Activated CD8-positive, alpha-beta memory T cell treated with anti-CD3 and anti-CD28 coated beads, Interleukin-2, amount 50 U/mL, for 1 hour (primary cell): ENCODE data around the gene UBE2K.
"Not testable (repeated sequence)": the region's sequence is repeated elsewhere in the genome, so short reads cannot be mapped to it uniquely, and the experiment has no call there.

Experiments used
- DNase-seq: peaks from one replicate; pipeline ENCODE4 v3.0.0-alpha.2; 2020; ENCODE audit errors: extremely low read depth

UBE2K gene

DNA sequence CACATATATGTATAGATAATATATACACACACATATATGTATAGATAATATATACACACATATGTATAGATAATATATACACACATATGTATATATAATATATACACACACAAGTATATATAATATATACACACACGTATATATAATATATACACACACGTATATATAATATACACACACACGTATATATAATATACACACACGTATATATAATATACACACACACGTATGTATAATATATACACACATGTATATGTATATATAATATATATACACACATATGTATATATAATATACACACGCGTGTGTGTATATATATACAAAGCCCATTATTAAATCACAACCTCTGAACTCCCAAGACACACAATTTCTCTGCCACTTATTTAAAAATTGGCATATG, 8.0 kb upstream of the UBE2K start:
- no peak for DNase-seq

DNA sequence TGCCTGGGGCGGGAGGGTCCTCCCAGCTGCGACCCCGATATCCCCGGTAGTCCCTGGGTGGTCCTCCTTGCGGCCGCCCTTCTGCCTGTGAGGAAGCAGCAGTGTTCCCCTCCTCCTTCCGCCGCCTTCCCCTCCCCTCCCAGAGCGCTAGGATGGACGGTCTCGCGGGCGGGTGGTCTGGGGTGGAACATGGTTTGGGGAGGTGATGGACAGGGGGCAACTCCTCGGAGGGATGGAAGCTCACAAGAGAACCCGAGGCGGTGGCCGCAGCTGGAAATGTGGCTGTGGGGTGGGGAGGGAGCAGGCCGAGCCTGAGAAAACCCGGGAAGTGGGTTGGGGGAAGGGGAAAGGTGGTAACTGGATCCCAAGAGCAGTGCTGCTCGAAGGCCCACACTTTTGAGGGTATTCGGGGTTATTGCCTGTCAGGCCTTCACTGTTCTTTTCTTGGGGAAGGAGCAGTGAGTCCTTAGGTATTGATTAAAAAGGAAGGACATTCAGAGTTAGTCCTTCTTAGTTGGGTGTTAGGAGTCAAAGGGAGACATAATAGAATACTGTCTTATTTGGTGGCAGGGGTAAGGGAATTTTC, 581 bp downstream of the UBE2K start:
- no peak for DNase-seq

DNA sequence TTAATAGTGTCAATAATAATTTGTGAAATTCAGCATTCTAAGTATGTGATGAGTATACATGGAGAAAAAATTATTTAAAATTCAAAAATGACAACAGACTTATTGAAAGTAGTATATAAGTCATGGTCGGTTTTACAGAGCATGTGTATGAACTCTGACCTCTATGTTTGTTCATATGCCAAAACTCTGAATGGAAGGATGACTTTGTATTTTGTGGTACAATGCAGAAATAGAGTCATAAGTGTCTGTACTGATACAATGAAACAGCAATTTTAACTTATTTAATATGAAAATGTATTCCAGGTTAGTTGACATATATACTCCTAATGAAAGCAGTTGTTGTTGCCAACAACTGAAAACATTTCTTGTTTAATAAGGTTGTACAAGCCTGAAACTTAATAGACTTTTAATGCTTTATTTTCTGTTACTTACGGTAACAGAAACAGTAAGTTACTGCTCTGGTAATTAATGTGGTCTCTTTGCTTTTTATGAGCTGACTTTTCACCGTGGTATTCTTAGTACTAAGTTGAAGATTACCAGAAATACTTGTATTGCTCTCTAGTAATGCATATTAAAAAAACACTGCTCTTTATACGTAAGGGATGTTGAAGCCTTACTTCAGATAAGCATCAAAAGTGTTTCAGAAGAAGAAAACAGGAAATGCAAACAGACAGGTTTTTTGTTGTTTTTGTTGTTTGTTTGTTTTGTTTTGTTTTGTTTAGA, 1.9 kb downstream of the UBE2K start:
- DNase-seq: no peak

GRCh38 chr4:39700554-39700953, 2.6 kb downstream of the UBE2K start:
- DNase-seq: no peak

GRCh38 chr4:39702716-39703115, 4.8 kb downstream of the UBE2K start:
- no peak for DNase-seq

DNA sequence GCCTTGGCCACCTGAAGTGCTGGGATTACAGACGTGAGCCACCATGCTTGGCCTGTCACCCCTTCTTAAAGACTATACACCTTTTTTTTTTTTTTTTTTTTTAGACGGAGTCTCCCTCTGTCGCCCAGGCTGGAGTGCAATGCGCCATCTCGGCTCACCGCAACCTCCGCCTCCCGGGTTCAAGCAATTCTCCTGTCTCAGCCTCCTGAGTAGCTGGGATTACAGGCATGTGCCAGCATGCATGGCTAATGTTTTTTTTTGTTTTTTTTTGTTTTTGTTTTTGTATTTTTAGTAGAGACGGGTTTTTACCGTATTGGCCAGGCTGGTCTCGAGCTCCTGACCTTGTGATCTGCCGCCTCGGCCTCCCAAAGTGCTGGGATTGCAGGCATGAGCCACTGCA, 6.9 kb downstream of the UBE2K start:
- DNase-seq: not testable (repeated sequence)

GRCh38 chr4:39706334-39706733, 8.4 kb downstream of the UBE2K start:
- DNase-seq: no peak

- DNase-seq: no peak
Observed at GRCh38 chr4:39706741-39707511, 9.0 kb downstream of the UBE2K start.

DNA sequence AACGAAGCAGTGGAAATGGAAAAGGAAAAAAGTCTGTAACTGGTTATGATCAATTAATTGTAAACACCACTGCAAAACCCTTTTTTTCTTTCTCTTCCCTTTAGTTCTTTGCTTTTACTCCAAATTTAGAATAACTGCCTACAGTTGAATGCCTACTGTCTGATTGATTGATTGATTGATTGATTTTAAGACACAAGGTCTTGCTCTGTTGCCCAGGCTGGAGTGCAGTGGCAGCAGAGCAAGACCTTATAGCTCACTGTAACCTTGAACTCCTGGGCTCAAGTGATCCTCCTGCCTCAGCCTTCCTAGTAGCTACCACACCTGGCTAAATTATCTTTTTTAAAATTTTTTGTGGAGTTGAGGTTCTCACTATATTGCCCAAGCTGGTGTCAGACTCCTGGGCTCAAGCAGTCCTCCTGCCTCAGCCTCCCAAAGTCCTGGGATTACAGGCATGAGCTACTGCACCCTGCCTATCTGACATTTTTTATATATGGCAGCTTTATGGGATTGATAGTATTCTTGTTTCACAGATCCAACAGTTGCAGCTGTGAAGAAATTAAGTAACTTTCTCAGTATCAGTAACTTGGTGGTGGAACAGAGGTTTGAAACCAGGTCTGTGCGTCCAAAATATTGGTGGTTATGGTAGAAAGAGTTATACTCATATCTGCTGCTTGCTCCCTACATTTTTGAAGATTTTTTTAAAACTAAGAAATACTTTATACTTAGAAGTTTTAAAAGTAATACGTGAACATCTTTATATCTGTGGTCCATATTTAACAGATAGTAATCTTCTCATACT, 12.4 kb downstream of the UBE2K start:
- DNase-seq: no peak

DNA sequence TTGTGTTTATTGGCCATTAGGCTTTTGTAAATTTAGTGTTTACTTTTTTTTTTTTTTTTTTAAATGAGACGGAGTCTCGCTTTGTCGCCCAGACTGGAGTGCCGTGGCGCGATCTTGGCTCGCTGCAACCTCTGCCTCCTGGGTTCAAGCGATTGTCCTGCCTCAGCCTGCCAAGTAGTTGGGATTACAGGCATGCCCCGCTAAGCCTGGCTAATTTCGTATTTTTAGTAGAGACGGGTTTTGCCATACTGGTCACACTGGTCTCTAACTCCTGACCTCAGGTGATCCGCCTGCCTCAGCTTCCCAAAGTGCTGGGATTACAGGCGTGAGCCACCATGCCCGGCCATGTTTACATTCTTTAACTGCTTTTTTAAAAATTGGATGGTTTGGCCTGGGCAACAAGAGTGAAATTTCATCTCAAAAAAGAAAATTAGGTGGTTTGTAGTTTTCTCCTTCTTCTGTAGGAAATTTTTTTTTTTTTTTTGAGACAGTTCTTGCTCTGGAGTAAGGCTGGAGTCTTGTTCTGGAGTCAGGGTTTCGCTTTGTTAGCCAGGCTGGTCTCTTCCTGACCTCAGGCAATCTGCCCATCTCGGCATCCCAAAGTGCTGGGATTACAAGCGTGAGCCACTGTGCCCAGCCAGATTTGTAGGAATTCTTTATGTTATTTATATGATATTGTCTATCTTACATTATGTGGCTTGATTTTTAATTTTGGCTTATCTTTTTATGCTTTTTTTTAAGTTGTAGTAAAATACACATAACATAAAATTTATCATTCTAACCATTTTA, 15.1 kb downstream of the UBE2K start:
- no peak for DNase-seq

DNA sequence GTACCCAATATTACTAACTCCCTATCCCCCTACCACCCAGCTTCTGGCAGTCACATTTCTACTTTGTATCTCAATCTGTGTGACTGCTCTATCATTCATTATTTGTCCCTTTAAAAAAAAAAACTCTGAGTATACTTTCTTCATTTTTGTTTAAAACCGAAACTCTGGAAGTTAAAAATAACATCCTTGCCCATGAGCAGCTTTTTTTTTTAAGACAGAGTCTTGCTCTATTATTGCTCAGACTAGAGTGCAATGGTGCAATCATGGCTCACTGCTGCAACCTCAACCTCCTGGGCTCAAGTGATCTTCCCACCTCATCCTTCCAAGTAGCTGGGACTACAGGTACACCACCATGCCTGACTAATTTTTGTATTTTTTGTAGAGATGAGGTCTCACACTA, 15.8 kb downstream of the UBE2K start:
- DNase-seq: no peak

DNA sequence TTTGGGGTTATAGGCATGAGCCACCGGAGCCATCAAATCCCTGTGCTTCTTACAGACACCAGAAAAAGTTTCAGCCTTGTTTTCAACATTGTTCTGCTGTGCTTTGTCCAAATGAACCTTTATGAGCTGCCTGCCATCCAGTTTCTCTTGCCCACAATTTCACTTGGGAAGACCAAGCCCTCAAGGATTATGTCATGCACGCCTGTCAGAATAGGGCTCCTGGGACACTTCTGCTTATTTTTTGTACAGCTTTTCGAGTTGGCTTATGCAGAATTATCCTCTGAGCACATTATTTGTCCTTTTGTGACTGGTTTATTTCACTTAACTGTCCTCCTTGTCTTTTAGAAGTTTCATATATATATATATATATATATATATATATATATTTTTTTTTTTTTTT, 16.2 kb downstream of the UBE2K start:
- no peak for DNase-seq

GRCh38 chr4:39715788-39716187, 17.9 kb downstream of the UBE2K start:
- DNase-seq: no peak

GRCh38 chr4:39716356-39716755, 18.4 kb downstream of the UBE2K start:
- no peak for DNase-seq

- DNase-seq: not testable (repeated sequence)
Observed at GRCh38 chr4:39717743-39718142, 19.8 kb downstream of the UBE2K start.

DNA sequence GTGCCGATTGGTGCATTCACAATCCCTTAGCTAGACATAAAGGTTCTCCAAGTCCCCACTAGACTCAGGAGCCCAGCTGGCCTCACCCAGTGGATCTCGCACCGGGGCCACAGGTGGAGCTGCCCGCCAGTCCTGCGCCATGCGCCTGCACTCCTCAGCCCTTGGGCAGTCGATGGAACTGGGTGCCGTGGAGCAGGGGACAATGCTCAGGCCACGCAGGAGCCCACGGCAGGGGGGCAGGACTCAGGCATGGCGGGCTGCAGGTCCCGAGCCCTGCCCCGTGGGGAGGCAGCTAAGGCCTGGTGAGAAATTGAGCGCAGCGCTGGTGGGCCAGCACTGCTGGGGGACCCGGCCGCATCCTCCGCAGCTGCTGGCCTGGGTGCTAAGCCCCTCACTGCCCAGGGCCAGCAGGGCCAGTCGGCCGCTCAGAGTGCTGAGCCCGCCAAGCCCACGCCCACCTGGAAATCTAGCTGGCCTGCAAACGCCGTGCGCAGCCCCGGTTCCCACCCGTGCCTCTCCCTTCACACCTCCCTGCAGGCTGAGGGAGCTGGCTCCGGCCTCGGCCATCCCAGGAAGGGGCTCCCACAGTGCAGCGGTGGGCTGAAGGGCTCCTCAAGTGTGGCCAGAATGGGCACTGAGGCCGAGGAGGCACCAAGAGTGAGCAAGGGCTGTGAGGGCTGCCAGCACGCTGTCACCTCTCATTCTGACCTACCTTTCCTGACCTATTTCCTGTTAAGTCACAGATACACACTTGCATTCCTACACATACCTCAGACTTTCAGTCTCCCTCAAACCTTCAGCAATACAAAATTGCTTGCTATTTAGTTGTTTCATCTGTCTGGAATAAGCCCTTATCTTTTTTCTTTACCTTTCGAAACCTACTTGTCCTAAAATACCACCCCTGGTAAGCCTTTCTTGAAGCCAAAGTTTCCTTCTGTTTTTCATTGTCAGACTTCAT, 20.7 kb downstream of the UBE2K start:
- no peak for DNase-seq

DNA sequence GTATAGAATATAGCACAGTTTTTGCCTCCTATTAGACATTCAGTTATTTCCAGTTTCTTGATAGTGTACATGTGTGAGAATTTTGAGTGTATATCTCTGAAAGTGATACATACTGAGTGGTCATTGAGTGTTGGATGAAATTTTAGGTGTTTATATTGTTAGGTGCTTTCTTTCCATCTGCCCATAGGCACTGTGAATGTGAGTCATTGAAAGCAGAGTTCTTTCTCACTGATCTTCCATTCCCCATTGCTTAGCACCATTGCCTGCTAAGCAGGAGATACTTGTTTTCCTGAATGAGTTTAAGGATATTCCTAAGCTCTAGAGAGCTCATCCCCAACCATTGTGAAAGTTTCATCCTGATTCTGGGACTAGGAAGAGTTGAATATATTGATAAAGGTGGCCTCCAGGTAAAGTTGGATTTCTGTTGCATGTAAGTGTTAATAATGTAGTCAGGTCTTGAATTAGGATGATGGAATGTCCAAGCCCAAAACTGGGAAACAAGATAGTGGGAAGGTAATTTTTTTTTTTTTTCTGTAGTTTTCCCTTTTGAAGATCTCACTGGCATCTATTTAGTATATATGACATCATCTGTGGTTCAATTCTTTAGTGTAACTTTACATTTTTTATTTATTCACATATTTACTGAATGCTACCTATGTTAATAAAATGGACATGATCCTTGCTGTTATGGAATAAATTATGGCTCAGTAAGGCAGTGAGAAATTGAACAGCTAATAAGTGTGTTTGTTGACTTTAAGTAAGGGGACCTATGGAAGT, 22.1 kb downstream of the UBE2K start:
- DNase-seq: no peak

DNA sequence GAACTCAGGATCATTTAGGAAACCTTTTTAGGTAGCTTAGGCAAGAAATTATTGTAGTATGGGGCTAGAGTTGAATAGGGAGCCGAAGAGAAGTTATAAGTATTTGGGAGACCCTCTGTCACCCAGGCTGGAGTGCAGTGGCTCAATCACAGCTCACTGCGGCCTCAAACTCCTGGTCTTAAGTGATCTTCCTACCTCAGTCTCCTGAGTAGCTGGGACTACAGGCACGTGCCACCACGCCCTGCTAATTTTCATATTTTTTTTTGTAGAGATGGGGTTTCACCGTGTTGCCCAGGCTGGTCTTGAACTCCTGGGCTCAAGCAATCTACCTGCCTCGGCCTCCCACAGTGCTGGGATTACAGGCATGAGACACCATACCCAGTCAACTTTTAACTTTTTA, 23.3 kb downstream of the UBE2K start:
- not testable (repeated sequence) for DNase-seq

DNA sequence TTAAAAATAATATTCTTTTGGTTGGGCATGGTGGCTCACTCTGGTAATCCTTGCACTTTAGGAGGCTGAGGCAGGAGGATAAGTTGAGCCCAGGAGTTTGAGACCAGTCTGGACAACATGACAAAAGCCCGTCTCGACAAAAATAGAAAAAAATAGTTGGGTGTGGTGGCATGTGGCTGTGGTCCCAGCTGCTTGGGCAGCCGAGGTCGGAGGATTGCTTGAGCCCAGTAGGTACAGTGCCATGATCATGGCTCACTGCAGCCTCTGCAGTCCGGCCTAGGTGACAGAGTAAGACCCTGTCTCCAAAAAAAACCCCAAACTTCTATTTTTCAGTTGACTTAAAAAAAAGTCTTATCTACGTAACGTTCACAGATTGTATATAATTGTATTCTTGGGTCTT, 23.9 kb downstream of the UBE2K start:
- no peak for DNase-seq
